HG03442 (cell line): ENCODE data around the gene FLRT2.

ENCODE experiments used
- ATAC-seq: cut with Tn5 transposase; IDR thresholded peaks from one replicate; pipeline ENCODE4 v1.9.1; 2021; ENCODE audit warnings: mild to moderate bottlenecking, moderate library complexity; ENCODE audit not compliant: unreplicated experiment

FLRT2 gene

GRCh38 chr14:85530626-85531025 lies 682 bp downstream of the FLRT2 start:
- ATAC-seq: no peak

DNA sequence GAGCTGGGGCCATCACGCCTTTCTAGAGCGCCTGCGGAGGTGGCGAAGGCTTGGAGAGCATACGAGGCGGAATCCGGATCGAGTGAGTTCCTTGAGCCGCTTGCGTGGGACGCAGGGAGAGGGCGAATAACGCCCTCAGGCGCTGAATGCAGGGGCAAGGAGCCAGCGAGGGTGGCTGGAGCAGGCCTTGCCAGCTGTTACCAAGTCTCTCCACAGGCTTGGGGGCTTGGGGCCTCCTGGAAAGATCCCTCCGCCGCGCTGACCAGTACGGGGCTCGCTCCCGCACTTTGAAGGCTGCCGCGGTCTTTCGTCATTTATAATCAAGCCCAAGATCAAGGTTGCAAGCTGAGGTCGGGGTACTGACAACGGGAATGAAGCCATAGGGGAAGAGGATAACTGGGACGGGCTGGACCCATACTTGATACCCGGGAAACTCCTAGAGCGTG lies 1.2 kb downstream of the FLRT2 start:
- ATAC-seq: no peak

GRCh38 chr14:85531587-85532373 lies 1.8 kb downstream of the FLRT2 start:
- ATAC-seq: no peak

GRCh38 chr14:85532374-85533022 lies 2.6 kb downstream of the FLRT2 start:
- ATAC-seq: no peak

- no peak for ATAC-seq
Observed at GRCh38 chr14:85533023-85533860, 3.3 kb downstream of the FLRT2 start.

- ATAC-seq: no peak
Observed at GRCh38 chr14:85533861-85534291, 3.9 kb downstream of the FLRT2 start.

DNA sequence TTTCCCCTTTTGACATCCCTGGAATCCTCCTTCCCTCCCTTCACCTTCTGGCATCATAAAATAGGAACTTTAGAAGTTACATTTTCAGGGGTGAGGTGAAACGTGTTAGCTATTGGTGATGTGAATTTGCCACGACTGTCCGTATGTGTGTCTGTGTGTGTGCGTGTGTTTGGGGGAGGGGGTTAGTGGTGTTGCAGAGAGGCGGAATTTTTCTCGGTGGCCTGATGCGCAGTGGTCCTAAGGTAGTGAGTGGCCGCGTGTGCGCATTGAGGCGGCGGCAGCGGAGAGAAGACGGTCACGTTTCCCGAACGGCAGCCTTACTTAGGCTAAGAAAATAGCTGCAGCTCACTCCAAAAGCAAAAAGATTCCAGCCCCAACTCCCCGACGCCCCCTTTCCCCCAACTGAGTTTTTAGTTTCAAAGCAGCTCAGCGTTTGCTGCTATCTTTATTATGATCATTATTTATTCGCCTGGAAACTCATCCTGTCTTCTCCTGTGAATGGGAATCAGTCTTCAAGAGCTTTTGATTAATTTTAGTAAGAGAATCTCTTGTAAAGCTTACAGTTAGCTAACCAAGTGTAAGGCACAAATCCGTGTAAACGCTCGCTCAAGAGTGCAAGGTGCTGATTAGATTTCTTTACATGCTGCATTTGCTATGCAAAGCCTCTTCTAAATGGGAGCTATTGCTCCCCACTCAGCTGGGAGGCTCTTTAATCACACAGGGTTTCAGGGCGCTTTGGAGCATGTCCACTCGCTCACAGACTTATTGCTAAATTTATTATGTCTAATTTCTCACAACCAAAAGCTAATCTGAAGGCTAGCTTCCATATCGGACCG lies 4.7 kb downstream of the FLRT2 start:
- no peak for ATAC-seq

- ATAC-seq: no peak
Observed at GRCh38 chr14:85535321-85535720, 5.4 kb downstream of the FLRT2 start.

DNA sequence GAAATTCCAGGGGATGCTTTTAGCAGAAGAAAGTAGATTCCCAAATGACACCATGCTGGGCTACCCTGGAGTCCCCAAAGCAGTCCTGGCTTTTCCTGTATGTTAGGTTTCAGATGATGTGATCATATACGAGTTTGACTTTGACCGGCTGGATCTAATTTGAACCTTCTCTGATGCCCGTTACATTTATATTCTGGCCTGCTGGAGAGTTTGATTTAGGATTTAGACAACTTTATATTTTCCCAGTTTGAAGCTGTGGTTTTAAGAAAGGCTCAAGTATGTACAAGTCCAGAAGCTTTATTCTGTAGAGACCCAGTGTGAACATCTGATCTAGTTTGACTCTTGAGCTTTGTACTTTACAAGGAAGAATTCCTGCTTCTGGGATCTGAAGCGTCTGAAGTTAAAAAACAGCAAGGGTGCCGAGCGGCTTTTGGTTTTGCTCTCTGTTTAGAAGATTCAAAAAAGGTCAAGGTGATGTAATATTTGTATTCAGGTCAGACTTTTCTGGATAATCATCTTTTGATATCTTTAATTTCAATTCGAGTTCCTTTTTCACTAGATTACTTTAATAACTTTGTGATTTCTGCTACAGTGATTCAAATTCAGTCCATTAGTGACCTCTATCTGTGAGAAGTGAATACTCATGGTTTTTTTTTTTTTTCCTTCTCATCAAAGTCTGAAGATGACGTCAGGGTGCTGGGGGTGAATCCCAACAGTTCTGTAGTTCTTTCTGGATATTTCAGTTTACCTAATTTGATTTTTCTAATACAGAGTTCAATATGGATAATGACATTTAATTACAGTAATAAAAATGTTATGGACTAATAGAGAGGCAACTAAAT lies 6.3 kb downstream of the FLRT2 start:
- ATAC-seq: no peak

DNA sequence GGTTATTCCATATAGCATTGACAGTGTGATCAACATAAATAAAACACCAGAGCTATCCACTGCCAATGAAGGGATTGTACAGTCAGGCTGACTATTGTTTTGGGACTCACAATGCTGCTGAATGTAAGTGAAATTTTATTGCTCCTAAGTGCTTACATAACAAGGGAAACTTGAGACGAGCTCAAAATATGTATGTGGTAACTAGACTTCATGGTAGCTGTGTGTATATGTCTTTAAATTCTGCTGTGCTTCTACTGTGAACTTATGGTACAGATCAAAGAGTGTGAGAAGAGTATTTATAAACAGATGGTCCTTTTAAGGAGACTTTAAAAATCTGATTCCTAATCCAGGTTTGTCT lies 6.9 kb downstream of the FLRT2 start:
- no peak for ATAC-seq

GRCh38 chr14:85537526-85537925 lies 7.6 kb downstream of the FLRT2 start:
- no peak for ATAC-seq

- ATAC-seq: no peak
Observed at GRCh38 chr14:85538636-85539035, 8.7 kb downstream of the FLRT2 start.

DNA sequence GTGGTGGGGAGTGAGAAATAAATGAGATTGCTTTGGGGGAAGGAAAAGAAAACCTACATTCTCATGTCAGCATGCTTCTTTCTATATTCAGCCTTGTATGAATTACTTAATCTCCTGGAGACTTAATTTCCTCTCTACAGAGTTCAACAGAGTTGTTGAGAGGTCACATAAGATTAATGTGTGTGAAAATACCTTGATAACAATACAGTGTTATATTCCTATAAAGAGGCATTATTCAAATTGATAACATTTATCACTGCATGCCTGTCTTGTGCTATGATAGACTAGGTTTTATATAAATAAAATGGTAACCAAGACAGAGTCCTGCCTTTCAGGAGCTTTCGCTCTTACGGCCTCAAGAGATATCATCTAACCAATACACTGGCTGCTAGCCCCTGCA lies 9.6 kb downstream of the FLRT2 start:
- ATAC-seq: no peak

- ATAC-seq: no peak
Observed at GRCh38 chr14:85542623-85543022, 12.7 kb downstream of the FLRT2 start.

DNA sequence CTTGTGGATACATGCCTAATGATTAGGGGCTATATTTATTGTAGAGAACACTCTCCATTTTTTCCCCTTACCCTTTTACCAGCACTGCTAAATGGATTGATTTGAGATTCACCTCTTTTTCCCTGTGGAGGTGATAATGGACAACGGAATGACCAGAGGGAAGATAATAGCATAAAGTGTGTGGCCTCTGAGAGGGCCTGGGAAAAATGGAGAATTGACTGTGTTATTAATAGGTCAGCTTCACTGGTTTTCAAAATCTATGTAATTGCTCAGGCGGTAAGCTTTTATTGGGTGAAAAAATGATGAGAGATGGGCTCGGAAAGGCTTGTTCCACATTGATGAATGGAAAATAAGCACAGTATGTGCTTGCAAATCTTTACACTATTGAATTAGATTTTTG lies 15.8 kb downstream of the FLRT2 start:
- no peak for ATAC-seq

DNA sequence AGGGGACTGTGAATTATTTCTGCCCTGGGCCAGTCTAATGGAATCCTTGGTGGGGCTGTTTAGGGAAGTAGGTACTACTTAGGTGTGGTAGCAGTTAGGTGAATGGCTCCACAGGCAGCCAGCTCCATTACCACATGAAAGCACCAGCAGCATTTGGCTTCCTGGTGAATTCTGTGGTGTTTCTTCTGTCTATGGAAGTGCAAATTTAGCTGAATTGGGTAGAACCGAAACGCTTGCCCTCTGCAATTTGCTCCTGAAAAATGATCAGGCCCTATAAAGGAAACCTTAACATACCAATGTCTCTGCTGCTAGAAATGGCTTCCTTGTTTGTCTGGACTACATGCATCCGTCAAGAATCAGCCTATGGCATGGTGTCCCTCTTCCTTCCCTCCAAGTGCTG lies 16.4 kb downstream of the FLRT2 start:
- no peak for ATAC-seq

- no peak for ATAC-seq
Observed at GRCh38 chr14:85549697-85550096, 19.8 kb downstream of the FLRT2 start.

- no peak for ATAC-seq
Observed at GRCh38 chr14:85554106-85554505, 24.2 kb downstream of the FLRT2 start.

- ATAC-seq: no peak
Observed at GRCh38 chr14:85556267-85556666, 26.3 kb downstream of the FLRT2 start.

- ATAC-seq: no peak
Observed at GRCh38 chr14:85558505-85558904, 28.6 kb downstream of the FLRT2 start.
